Glutamatergic neuron (in vitro differentiated cells): ENCODE results near the gene KIAA0930. TPM values are rescaled to one million over a fixed set of nuclear protein-coding genes. Genes with fewer than 3 reads are reported as not detected.

Source experiments
- DNase-seq: peaks from one replicate; pipeline ENCODE4 v3.0.0; 2022
- H3K27ac Mint-ChIP-seq: one replicate; pipeline ENCODE4 v1.8.0; 2020; ENCODE audit warnings: mild to moderate bottlenecking, mixed read lengths, inconsistent platforms; ENCODE audit not compliant: unreplicated experiment
- H3K27me3 Mint-ChIP-seq: one replicate; pipeline ENCODE4 v1.8.0; 2020; ENCODE audit warnings: mild to moderate bottlenecking, moderate library complexity, mixed read lengths, inconsistent platforms; ENCODE audit not compliant: unreplicated experiment
- H3K36me3 Mint-ChIP-seq: one replicate; pipeline ENCODE4 v1.8.0; 2020; ENCODE audit warnings: mild to moderate bottlenecking, mixed read lengths, inconsistent platforms; ENCODE audit not compliant: unreplicated experiment
- H3K4me1 Mint-ChIP-seq: one replicate; pipeline ENCODE4 v1.8.0; 2020; ENCODE audit warnings: mild to moderate bottlenecking, low read depth, mixed read lengths, inconsistent platforms; ENCODE audit not compliant: unreplicated experiment
- H3K4me3 Mint-ChIP-seq: one replicate; pipeline ENCODE4 v1.8.0; 2020; ENCODE audit warnings: mild to moderate bottlenecking, mixed read lengths, inconsistent platforms; ENCODE audit not compliant: unreplicated experiment
- H3K9me3 Mint-ChIP-seq: one replicate; pipeline ENCODE4 v1.8.0; 2020; ENCODE audit warnings: mild to moderate bottlenecking, moderate library complexity, mixed read lengths, inconsistent platforms; ENCODE audit not compliant: unreplicated experiment
- total RNA-seq: library from RNA; stranded (reverse); fragmentation: NEBNext Ultra II Directional; extraction: Animal tissue kit (Norgen Biotek cat#: 25700); gene quantifications from one replicate; pipeline ENCODE4 v1.2.1, GENCODE V29; 2021; ENCODE audit not compliant: unreplicated experiment
- TF ChIP-seq, protein P1 (sequence below): fragments of 200-600 bp; sonication (generic); IDR thresholded peaks from one replicate; pipeline ENCODE4 v1.5.0; 2021; ENCODE audit not compliant: partially characterized antibody, unreplicated experiment

KIAA0930 gene
- total RNA-seq, 1 donor from 2014 or later: 170 TPM

DNA sequence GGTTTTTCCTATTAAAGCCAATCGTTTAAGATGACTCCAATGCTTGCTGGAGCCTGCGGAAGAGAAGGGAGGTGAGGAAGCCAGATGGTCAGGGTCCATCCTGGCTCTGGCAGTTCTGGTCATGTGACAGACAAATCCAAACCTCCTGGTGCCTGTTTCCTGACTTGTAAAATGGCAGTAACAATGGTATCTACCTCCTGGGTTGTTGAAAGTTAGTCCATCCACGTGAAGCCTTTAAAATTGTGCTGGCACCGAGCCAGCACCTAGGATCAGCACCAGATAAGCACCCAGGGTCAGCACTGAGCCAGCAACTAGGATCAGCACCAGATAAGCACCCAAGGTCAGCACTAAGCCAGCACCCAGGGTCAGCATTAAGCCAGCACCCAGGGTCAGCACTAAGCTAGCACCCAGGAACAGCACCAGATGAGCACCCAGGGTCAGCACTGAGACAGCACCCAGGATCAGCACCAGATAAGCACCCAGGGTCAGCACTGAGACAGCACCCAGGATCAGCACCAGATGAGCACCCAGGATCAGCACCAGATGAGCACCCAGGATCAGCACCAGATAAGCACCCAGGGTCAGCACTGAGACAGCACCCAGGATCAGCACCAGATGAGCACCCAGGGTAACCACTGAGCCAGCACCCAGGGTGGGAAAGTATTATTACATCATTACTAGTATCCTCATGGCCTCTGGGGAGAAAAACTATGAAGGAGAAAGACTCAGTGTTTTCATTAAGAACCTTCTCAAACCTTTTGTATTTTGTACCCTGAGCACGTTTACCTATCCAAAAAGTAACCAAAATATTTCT is 17.2 kb downstream of the KIAA0930 start:
- H3K27ac Mint-ChIP-seq: peak overlapping the region; percentile 35
- peaks cover 46% of the 10 kb centered on the region for H3K4me1 Mint-ChIP-seq
- no peaks in the 10 kb centered on the region for H3K36me3 Mint-ChIP-seq
- H3K9me3 Mint-ChIP-seq: peaks cover 12% of the 10 kb centered on the region
- TF ChIP-seq, protein P1, sequence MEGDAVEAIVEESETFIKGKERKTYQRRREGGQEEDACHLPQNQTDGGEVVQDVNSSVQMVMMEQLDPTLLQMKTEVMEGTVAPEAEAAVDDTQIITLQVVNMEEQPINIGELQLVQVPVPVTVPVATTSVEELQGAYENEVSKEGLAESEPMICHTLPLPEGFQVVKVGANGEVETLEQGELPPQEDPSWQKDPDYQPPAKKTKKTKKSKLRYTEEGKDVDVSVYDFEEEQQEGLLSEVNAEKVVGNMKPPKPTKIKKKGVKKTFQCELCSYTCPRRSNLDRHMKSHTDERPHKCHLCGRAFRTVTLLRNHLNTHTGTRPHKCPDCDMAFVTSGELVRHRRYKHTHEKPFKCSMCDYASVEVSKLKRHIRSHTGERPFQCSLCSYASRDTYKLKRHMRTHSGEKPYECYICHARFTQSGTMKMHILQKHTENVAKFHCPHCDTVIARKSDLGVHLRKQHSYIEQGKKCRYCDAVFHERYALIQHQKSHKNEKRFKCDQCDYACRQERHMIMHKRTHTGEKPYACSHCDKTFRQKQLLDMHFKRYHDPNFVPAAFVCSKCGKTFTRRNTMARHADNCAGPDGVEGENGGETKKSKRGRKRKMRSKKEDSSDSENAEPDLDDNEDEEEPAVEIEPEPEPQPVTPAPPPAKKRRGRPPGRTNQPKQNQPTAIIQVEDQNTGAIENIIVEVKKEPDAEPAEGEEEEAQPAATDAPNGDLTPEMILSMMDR: no peak
- H3K4me3 Mint-ChIP-seq: no peak overlapping the region
- no peak for DNase-seq
- peaks cover 9% of the 10 kb centered on the region for H3K27me3 Mint-ChIP-seq

DNA sequence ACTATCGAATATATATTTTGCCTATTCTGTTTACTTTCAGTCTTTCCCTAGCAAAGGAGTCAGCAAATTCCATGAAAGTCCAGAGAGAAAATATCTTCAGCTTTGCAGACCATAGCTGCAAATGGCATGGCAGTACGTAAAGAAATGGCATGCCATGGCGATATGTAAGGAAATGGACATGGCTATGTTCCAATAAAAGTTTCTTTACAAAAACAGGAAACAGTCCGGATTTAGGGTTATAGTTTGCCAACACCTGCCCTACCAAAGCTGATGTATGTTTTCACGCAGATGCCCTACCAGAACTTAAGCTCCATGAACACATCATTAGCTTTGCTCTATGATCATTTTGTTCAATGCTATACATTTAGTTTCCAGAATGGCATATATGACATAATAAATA is 19.5 kb downstream of the KIAA0930 start:
- peaks cover 5% of the 10 kb centered on the region for H3K27me3 Mint-ChIP-seq

DNA sequence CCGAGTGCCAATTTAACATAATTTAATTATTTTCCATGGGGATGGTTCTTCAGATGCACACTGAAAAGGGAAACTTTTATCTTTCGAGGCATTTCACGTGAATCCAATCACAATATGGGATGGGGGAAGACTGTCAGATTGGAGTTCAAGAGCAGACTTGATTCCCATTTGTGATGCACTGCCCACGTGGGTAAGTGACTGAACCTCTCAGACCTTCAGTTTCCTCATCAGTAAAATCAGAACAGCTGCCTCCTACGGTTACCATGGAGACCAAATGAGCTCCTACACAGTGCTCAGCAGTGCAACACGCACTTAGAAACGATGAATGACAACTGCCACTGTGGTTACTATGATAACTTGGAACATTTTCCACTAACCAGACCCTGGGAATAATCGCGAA is 21.7 kb downstream of the KIAA0930 start:
- H3K36me3 Mint-ChIP-seq: peaks cover 4% of the 10 kb centered on the region
- H3K4me1 Mint-ChIP-seq: peaks cover 39% of the 10 kb centered on the region
- H3K4me3 Mint-ChIP-seq: no peak overlapping the region
- TF ChIP-seq, protein P1: no peak
- peak overlapping the region; percentile 49 for H3K27ac Mint-ChIP-seq
- no peak for DNase-seq
- peaks cover 5% of the 10 kb centered on the region for H3K9me3 Mint-ChIP-seq
- H3K27me3 Mint-ChIP-seq: peaks cover 3% of the 10 kb centered on the region

More for the DNA sequence above, 19.5 kb downstream of the KIAA0930 start:
- Mint-ChIP-seq H3K4me3 (no peak overlapping the region), H3K27ac (no peak overlapping the region), H3K4me1 (peaks cover 37% of the 10 kb centered on the region), H3K36me3 (no peaks in the 10 kb centered on the region), H3K9me3 (peaks cover 8% of the 10 kb centered on the region)
- no peak for DNase-seq
- TF ChIP-seq, protein P1: no peak

DNA sequence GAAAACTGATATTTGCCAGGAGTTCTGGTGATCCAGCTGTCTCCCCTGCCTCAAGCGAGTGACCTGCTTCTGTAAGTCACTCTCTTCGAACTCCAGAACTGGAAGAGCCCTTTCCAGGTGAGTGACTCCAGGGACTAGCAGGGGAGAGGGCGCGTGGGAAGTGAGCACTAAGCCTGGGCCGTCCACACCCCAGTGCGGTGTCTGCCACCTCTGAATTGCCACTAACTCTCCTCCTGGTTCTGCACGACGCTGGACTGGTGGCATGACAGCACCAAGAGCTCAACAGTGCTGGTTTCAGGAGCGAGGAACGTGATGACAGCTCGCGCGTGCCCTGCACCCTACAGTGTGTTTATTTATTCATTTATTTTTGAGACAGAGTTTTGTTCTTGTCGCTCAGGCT is 22.9 kb downstream of the KIAA0930 start:
- H3K27ac Mint-ChIP-seq: no peak overlapping the region
- TF ChIP-seq, protein P1: no peak
- peak overlapping the region; percentile 32 for H3K4me3 Mint-ChIP-seq
- peaks cover 3% of the 10 kb centered on the region for H3K27me3 Mint-ChIP-seq
- peaks cover 6% of the 10 kb centered on the region for H3K9me3 Mint-ChIP-seq
- DNase-seq: no peak
- peaks cover 35% of the 10 kb centered on the region for H3K4me1 Mint-ChIP-seq
- H3K36me3 Mint-ChIP-seq: peaks cover 4% of the 10 kb centered on the region

DNA sequence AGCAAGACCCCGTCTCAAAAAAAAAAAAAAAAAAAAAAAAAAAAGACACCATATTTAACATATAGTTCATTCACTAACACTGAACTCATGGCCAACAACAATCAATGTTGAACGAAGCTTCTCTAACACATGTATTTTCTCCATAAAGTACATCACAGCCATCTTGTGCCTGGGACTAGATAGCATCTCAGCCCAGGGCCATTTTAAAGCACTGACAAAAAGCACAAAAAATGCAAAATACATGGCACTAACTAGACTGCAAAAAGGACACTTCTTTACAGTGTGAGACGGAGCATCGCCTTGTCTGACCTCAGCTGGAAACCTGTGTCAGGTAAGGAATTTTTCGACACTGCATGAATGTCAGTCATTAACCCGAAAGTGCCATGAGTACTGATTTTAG is 23.3 kb downstream of the KIAA0930 start:
- Mint-ChIP-seq H3K27ac (no peak overlapping the region), H3K27me3 (peaks cover 3% of the 10 kb centered on the region), H3K36me3 (peaks cover 4% of the 10 kb centered on the region), H3K4me1 (peaks cover 35% of the 10 kb centered on the region), H3K4me3 (no peak overlapping the region), H3K9me3 (peaks cover 6% of the 10 kb centered on the region)
- DNase-seq: no peak
- TF ChIP-seq, protein P1: no peak
